Measurements from ENCODE around the gene SNX1.

- no peak for TF ChIP-seq CTCF (conservative IDR thresholded peaks at IDR 0.05; ENCODE audit: low read length)
- TF ChIP-seq EZH2phosphoT487 (IDR thresholded peaks at IDR 0.05; ENCODE audit: borderline replicate concordance, low read depth, low read length) = no peak
Observed at GRCh38 chr15:64072812-64073211, 23.0 kb upstream of the SNX1 start.

Data from OCI-LY7 (cell line).